ENCODE results near the gene NCK2.
A peak's percentile ranks its signal among the peaks of the same experiment; 100 is the strongest.

Gene NCK2

DNA sequence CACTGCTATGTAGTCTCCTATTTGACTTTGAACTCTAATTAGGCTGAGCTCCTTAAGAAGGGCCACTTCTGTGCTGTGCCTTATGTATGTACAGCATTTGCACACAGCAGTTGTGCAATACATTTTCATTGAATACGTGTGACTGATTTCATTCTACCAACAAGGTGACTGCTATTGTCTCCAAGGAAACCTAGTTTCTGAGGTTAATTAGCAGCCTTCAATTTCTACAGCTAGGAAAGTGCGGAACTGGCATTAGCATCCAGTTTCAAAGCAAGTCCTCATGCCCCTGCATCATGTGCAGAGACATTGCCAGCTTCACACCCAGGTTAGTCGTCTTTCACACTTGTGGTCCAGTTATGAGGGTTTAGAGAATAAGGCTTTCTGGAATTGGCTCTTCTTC, 58.6 kb downstream of the NCK2 start:
- no peak for DNase-seq (ENCODE audit: low spot score)
- Histone ChIP-seq H3K4ac (ENCODE audit: low read length) (no peak overlapping the region), H4K91ac (ENCODE audit: low read depth, low read length, poor library complexity) (no peak overlapping the region), H4K8ac (ENCODE audit: low read depth, low read length) (no peak overlapping the region), H3K4me1 (ENCODE audit: control insufficient read depth in 2 of 2, insufficient read depth in 1 of 2, low read depth in 1 of 2, low read length in 2 of 2) (peaks cover 0 to 11% of the 10 kb centered on the region in 2 donors), H3K14ac (ENCODE audit: low read length) (no peak overlapping the region), H3K27me3 (ENCODE audit: control insufficient read depth in 3 of 3, insufficient read depth in 3 of 3, low read depth in 1 of 3, low read length in 3 of 3) (no peaks in the 10 kb centered on the region), H2AK5ac (ENCODE audit: low read depth, low read length) (no peak overlapping the region), H2BK15ac (ENCODE audit: low read length) (no peak overlapping the region), H3K9me3 (replicated peaks in 1 of 2; ENCODE audit: control insufficient read depth in 2 of 2, insufficient read depth in 1 of 2, low read depth in 1 of 2, low read length in 2 of 2) (peaks cover 0 to 13% of the 10 kb centered on the region in 2 donors), H2BK120ac (ENCODE audit: low read depth, low read length) (no peak overlapping the region), H3K36me3 (replicated peaks in 1 of 2; ENCODE audit: control insufficient read depth in 2 of 2, insufficient read depth in 2 of 2, low read length in 2 of 2) (peaks cover 4 to 19% of the 10 kb centered on the region in 2 donors), H2BK12ac (ENCODE audit: low read length) (no peak overlapping the region), H3K18ac (ENCODE audit: low read length) (no peak overlapping the region), H3K27ac (replicated peaks; ENCODE audit: low read length) (no peak overlapping the region), H2AFZ (ENCODE audit: low read length) (no peak overlapping the region), H3K4me2 (ENCODE audit: insufficient read depth, low read length, poor library complexity, severe bottlenecking) (no peak overlapping the region), H2BK5ac (ENCODE audit: low read length) (no peak overlapping the region), H3K4me3 (ENCODE audit: low read length in 2 of 2) (no peak overlapping the region), H3K23ac (ENCODE audit: low read depth, low read length, poor library complexity) (no peak overlapping the region), H3K79me1 (ENCODE audit: low read depth, low read length) (peaks cover 2% of the 10 kb centered on the region), H3K9ac (ENCODE audit: low read depth, low read length, poor library complexity) (no peak overlapping the region)
- WGBS, 2 donors (ENCODE audit: extremely low coverage in 2 of 2, insufficient read length in 2 of 2, insufficient replicate concordance in 1 of 2): no CpG with 5 or more reads among the region's 3 CpGs

DNA sequence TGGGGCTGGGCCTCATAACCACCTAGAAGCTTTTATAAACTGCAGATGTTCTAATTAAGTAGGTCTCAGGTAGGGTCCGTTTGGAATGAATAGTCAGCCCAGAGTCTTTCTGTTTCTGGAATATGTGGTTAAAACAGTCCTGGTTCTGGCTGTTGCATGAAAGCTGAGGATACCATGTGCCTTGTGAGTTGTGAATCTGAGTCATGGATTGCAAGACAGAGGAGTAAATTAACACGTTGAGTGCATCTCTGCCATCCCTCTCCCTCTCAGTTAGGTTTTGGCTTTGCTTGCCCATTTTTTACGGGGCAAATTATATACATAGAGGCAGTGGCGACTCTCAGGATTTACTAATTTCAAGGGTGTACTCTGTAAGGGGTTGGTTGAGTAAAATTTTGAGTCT, 59.1 kb downstream of the NCK2 start:
- Histone ChIP-seq H3K79me1 (ENCODE audit: low read depth, low read length) (peaks cover 2% of the 10 kb centered on the region), H3K4me3 (ENCODE audit: low read length in 2 of 2) (no peak overlapping the region), H3K27ac (replicated peaks; ENCODE audit: low read length) (no peak overlapping the region), H2AFZ (ENCODE audit: low read length) (no peak overlapping the region), H3K9me3 (replicated peaks in 1 of 2; ENCODE audit: control insufficient read depth in 2 of 2, insufficient read depth in 1 of 2, low read depth in 1 of 2, low read length in 2 of 2) (peaks cover 0 to 13% of the 10 kb centered on the region in 2 donors), H2BK120ac (ENCODE audit: low read depth, low read length) (no peak overlapping the region), H3K4me1 (ENCODE audit: control insufficient read depth in 2 of 2, insufficient read depth in 1 of 2, low read depth in 1 of 2, low read length in 2 of 2) (peaks cover 0 to 11% of the 10 kb centered on the region in 2 donors), H2AK5ac (ENCODE audit: low read depth, low read length) (no peak overlapping the region), H4K91ac (ENCODE audit: low read depth, low read length, poor library complexity) (no peak overlapping the region), H3K36me3 (replicated peaks in 1 of 2; ENCODE audit: control insufficient read depth in 2 of 2, insufficient read depth in 2 of 2, low read length in 2 of 2) (peaks cover 4 to 19% of the 10 kb centered on the region in 2 donors), H3K9ac (ENCODE audit: low read depth, low read length, poor library complexity) (no peak overlapping the region), H2BK15ac (ENCODE audit: low read length) (no peak overlapping the region), H3K14ac (ENCODE audit: low read length) (no peak overlapping the region), H3K23ac (ENCODE audit: low read depth, low read length, poor library complexity) (no peak overlapping the region), H3K27me3 (ENCODE audit: control insufficient read depth in 3 of 3, insufficient read depth in 3 of 3, low read depth in 1 of 3, low read length in 3 of 3) (no peaks in the 10 kb centered on the region), H3K4ac (ENCODE audit: low read length) (no peak overlapping the region), H4K8ac (ENCODE audit: low read depth, low read length) (no peak overlapping the region), H2BK5ac (ENCODE audit: low read length) (no peak overlapping the region), H2BK12ac (ENCODE audit: low read length) (no peak overlapping the region), H3K4me2 (ENCODE audit: insufficient read depth, low read length, poor library complexity, severe bottlenecking) (no peak overlapping the region), H3K18ac (ENCODE audit: low read length) (no peak overlapping the region)
- WGBS, 2 donors (ENCODE audit: extremely low coverage in 2 of 2, insufficient read length in 2 of 2, insufficient replicate concordance in 1 of 2): no CpG with 5 or more reads among the region's 4 CpGs
- DNase-seq (ENCODE audit: low spot score): no peak

DNA sequence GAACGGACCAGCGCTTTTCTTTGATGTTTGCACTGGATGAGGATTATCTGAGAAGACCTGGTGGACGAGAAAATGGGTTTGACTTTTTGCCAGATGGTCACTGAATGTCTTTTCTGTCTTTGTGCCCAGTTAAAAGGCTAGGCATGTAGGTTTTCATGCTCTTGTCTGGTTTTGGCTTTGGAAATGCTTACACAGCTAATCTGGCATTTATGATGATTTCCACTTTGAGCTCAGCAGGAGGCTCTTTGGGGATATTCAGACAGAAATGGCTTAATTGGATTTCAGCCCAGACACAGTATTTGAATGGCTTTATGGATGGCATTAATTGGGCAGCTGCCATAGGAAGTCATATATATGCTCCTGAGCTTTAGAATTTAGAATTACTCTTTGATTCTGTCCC, 59.6 kb downstream of the NCK2 start:
- H4K91ac ChIP-seq (ENCODE audit: low read depth, low read length, poor library complexity): no peak overlapping the region
- no peak for DNase-seq (ENCODE audit: low spot score)
- H3K18ac ChIP-seq (ENCODE audit: low read length): no peak overlapping the region
- H3K79me1 ChIP-seq (ENCODE audit: low read depth, low read length): peaks cover 2% of the 10 kb centered on the region
- peaks cover 0 to 13% of the 10 kb centered on the region in 2 donors for H3K9me3 ChIP-seq (replicated peaks in 1 of 2; ENCODE audit: control insufficient read depth in 2 of 2, insufficient read depth in 1 of 2, low read depth in 1 of 2, low read length in 2 of 2)
- H3K23ac ChIP-seq (ENCODE audit: low read depth, low read length, poor library complexity): no peak overlapping the region
- H2BK12ac ChIP-seq (ENCODE audit: low read length): no peak overlapping the region
- no peak overlapping the region for H2BK5ac ChIP-seq (ENCODE audit: low read length)
- no peak overlapping the region for H3K4me3 ChIP-seq (ENCODE audit: low read length in 2 of 2)
- H3K27me3 ChIP-seq (ENCODE audit: control insufficient read depth in 3 of 3, insufficient read depth in 3 of 3, low read depth in 1 of 3, low read length in 3 of 3): no peaks in the 10 kb centered on the region
- no peak overlapping the region for H2AK5ac ChIP-seq (ENCODE audit: low read depth, low read length)
- peaks cover 0 to 11% of the 10 kb centered on the region in 2 donors for H3K4me1 ChIP-seq (ENCODE audit: control insufficient read depth in 2 of 2, insufficient read depth in 1 of 2, low read depth in 1 of 2, low read length in 2 of 2)
- no peak overlapping the region for H3K4ac ChIP-seq (ENCODE audit: low read length)
- H3K9ac ChIP-seq (ENCODE audit: low read depth, low read length, poor library complexity): no peak overlapping the region
- no peak overlapping the region for H2BK120ac ChIP-seq (ENCODE audit: low read depth, low read length)
- peaks cover 4 to 22% of the 10 kb centered on the region in 2 donors for H3K36me3 ChIP-seq (replicated peaks in 1 of 2; ENCODE audit: control insufficient read depth in 2 of 2, insufficient read depth in 2 of 2, low read length in 2 of 2)
- H2BK15ac ChIP-seq (ENCODE audit: low read length): no peak overlapping the region
- no CpG with 5 or more reads among the region's 3 CpGs for WGBS, 2 donors (ENCODE audit: extremely low coverage in 2 of 2, insufficient read length in 2 of 2, insufficient replicate concordance in 1 of 2)
- H4K8ac ChIP-seq (ENCODE audit: low read depth, low read length): no peak overlapping the region
- no peak overlapping the region for H2AFZ ChIP-seq (ENCODE audit: low read length)
- H3K27ac ChIP-seq (replicated peaks; ENCODE audit: low read length): no peak overlapping the region
- no peak overlapping the region for H3K4me2 ChIP-seq (ENCODE audit: insufficient read depth, low read length, poor library complexity, severe bottlenecking)
- no peak overlapping the region for H3K14ac ChIP-seq (ENCODE audit: low read length)

DNA sequence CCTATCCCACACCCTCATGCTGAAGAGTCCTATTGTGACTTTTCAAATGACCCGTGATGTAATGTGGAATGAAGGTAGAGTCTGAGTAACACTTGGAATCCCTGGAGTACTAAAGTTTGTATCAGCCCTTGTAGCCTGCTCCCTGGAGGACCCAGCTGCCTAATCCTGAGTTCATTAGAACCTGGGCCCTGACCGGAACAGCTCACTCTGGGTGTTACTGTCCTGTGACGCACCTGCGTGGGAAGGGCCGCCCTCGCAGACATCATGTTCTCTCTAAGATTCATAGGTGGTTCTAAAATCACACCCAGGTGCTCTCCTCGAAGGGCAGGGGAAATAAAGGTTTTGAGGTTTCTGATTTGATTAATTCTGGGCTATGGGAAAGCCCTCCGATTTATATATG, 62.3 kb downstream of the NCK2 start:
- Histone ChIP-seq H2BK5ac (ENCODE audit: low read length) (no peak overlapping the region), H3K27me3 (ENCODE audit: control insufficient read depth in 3 of 3, insufficient read depth in 3 of 3, low read depth in 1 of 3, low read length in 3 of 3) (no peaks in the 10 kb centered on the region), H2AFZ (ENCODE audit: low read length) (no peak overlapping the region), H3K36me3 (replicated peaks in 1 of 2; ENCODE audit: control insufficient read depth in 2 of 2, insufficient read depth in 2 of 2, low read length in 2 of 2) (peaks cover 1 to 10% of the 10 kb centered on the region in 2 donors), H3K18ac (ENCODE audit: low read length) (peak overlapping the region; percentile 54), H3K4me1 (ENCODE audit: control insufficient read depth in 2 of 2, insufficient read depth in 1 of 2, low read depth in 1 of 2, low read length in 2 of 2) (peaks cover 11 to 16% of the 10 kb centered on the region in 2 donors), H2BK120ac (ENCODE audit: low read depth, low read length) (no peak overlapping the region), H3K4ac (ENCODE audit: low read length) (no peak overlapping the region), H4K91ac (ENCODE audit: low read depth, low read length, poor library complexity) (no peak overlapping the region), H3K9me3 (replicated peaks in 1 of 2; ENCODE audit: control insufficient read depth in 2 of 2, insufficient read depth in 1 of 2, low read depth in 1 of 2, low read length in 2 of 2) (peaks cover 0 to 3% of the 10 kb centered on the region in 2 donors), H3K9ac (ENCODE audit: low read depth, low read length, poor library complexity) (no peak overlapping the region), H3K4me3 (ENCODE audit: low read length in 2 of 2) (no peak overlapping the region), H3K27ac (replicated peaks; ENCODE audit: low read length) (no peak overlapping the region), H3K14ac (ENCODE audit: low read length) (no peak overlapping the region), H2BK15ac (ENCODE audit: low read length) (no peak overlapping the region), H2BK12ac (ENCODE audit: low read length) (no peak overlapping the region), H3K79me1 (ENCODE audit: low read depth, low read length) (peaks cover 5% of the 10 kb centered on the region), H4K8ac (ENCODE audit: low read depth, low read length) (no peak overlapping the region), H3K23ac (ENCODE audit: low read depth, low read length, poor library complexity) (no peak overlapping the region), H2AK5ac (ENCODE audit: low read depth, low read length) (no peak overlapping the region), H3K4me2 (ENCODE audit: insufficient read depth, low read length, poor library complexity, severe bottlenecking) (no peak overlapping the region)
- WGBS, 2 donors (ENCODE audit: extremely low coverage in 2 of 2, insufficient read length in 2 of 2, insufficient replicate concordance in 1 of 2): no CpG with 5 or more reads among the region's 8 CpGs
- no peak for DNase-seq (ENCODE audit: low spot score)
